ENCODE measurements around the gene CAPN2.

Gene CAPN2

DNA sequence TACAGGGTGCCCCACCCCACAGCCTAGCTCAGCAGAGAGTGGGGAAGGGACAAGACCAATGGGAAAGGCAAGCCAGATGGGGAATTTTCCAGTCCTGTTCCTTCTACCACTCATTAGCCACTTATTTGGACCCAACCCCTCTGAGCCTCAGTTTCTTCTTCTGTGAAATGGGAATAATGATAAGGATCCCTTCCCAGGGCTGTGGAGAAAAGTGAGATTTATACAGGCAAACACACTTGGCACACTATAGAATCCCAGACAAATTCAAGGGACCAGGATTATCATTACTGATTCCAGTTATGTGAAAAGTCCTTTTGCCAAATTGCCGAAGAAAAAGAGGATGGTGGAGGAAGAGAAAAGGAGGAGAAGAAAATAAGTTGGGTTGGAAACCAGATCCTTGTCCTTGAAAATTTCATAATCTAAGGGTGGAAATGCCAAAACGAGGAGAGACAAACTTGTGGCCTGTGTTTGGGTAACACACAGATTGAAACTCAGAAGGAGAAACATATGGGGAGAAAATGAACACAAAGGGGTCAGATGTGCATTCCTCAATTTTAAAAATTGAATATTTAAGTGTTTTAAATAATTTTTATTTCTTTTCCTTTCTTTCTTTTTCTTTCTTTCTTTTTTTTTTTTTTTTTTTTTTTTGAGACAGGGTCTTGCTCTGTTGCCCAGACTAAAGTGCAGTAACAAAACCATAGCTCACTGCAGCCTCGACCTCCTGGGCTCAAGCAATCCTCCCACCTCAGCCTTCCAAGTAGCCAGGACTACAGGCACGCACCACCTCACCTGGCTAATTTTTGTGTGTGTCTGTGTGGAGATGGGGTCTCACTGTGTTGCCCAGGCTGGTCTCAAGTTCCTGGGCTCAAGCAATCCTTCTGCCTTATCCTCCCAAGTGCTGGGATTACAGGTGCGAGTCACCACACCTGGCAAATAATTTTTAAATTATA, 9.6 kb downstream of the CAPN2 start:
- Histone ChIP-seq H3K27me3 (ENCODE audit: low read depth, low read length) (no peaks in the 10 kb centered on the region), H3K4me3 (ENCODE audit: low read depth in 1 of 2, low read length in 2 of 2) (no peak overlapping the region), H3K9me3 (ENCODE audit: control insufficient read depth in 1 of 2, low read length in 2 of 2) (no peaks in the 10 kb centered on the region), H3K36me3 (ENCODE audit: control insufficient read depth in 1 of 2, insufficient read depth in 2 of 2, low read length in 2 of 2) (peaks cover 35 to 47% of the 10 kb centered on the region in 2 donors), H3K4me1 (ENCODE audit: control insufficient read depth in 1 of 2, insufficient read depth in 2 of 2, low read length in 2 of 2) (peaks cover 14 to 31% of the 10 kb centered on the region in 2 donors), H3K27ac (ENCODE audit: low read length) (peak overlapping the region; percentile 78)

DNA sequence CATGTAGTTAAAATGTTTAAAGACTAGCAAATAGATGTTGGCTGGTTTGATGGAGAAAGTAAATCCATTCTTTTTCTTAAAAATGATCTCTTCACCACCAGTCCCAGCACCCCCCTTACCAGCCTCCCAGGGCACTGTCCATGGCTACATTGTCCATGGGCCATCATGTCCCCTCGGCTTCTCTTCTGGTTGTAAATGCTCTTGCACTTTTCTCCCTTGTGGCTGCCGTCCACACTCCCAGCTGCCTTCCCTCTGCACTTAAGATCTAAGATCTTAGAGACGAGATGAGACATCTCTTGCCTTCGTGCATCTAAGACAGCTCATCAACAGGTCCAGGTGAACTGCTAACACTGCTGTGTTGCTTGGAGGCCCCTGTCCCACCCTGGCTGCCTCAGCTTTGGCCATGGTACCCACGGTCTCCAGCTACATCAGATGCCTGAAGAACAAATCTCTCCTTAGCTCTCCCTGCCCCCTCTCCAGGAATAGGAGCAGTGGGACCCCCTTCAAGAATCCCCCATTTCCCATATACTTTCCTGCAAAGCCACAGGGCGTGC, 11.1 kb downstream of the CAPN2 start:
- no peak overlapping the region for H3K4me3 ChIP-seq (ENCODE audit: low read depth in 1 of 2, low read length in 2 of 2)
- no peak overlapping the region for H3K27ac ChIP-seq (ENCODE audit: low read length)
- H3K36me3 ChIP-seq (ENCODE audit: control insufficient read depth in 1 of 2, insufficient read depth in 2 of 2, low read length in 2 of 2): peaks cover 25 to 35% of the 10 kb centered on the region in 2 donors
- no peaks in the 10 kb centered on the region for H3K9me3 ChIP-seq (ENCODE audit: control insufficient read depth in 1 of 2, low read length in 2 of 2)
- peaks cover 22 to 33% of the 10 kb centered on the region in 2 donors for H3K4me1 ChIP-seq (ENCODE audit: control insufficient read depth in 1 of 2, insufficient read depth in 2 of 2, low read length in 2 of 2)
- no peaks in the 10 kb centered on the region for H3K27me3 ChIP-seq (ENCODE audit: low read depth, low read length)

DNA sequence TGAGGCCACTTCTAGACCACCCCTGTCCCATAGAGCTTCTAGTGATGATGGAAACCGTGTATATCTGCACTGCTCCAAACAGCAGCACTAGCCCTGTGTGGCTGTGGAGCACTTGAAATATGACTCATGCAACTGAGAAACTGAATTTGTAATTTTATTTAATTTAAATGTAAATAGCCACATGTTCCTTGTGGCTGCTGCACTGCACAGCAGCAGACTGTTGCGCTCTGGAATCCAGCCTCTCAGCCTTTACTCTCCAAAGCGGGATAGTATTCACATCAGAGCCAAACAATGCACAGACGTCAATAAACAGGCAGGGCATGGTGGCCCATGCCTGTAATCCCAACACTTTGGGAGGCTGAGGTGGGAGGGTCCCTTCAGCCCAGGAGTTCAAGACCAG, 12.0 kb downstream of the CAPN2 start:
- peaks cover 22 to 29% of the 10 kb centered on the region in 2 donors for H3K36me3 ChIP-seq (ENCODE audit: control insufficient read depth in 1 of 2, insufficient read depth in 2 of 2, low read length in 2 of 2)
- no peaks in the 10 kb centered on the region for H3K27me3 ChIP-seq (ENCODE audit: low read depth, low read length)
- H3K4me1 ChIP-seq (ENCODE audit: control insufficient read depth in 1 of 2, insufficient read depth in 2 of 2, low read length in 2 of 2): peaks cover 22 to 33% of the 10 kb centered on the region in 2 donors
- H3K4me3 ChIP-seq (ENCODE audit: low read depth in 1 of 2, low read length in 2 of 2): no peak overlapping the region
- no peak overlapping the region for H3K27ac ChIP-seq (ENCODE audit: low read length)
- H3K9me3 ChIP-seq (ENCODE audit: control insufficient read depth in 1 of 2, low read length in 2 of 2): no peaks in the 10 kb centered on the region

DNA sequence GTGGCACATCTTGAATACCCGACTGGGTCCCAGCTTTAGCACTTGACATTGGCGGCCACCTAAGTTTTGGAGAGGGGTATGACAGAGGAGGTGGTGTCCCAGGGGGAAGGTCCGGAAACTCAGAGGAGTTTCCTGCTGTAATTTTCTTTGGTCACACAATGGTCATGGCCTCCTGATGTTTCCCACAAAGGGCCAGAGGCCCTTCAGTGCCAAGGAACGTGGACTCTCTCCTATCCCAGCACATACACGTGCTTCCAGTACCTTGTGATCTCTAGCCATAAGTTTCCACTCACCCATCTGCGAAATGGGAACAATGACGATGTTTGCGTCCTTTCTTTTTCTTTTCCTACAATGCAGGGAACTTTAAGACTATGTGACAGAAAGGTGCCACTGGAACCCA, 13.2 kb downstream of the CAPN2 start:
- Histone ChIP-seq H3K36me3 (ENCODE audit: control insufficient read depth in 1 of 2, insufficient read depth in 2 of 2, low read length in 2 of 2) (peaks cover 20 to 22% of the 10 kb centered on the region in 2 donors), H3K4me3 (ENCODE audit: low read depth in 1 of 2, low read length in 2 of 2) (no peak overlapping the region), H3K4me1 (ENCODE audit: control insufficient read depth in 1 of 2, insufficient read depth in 2 of 2, low read length in 2 of 2) (peaks cover 24 to 33% of the 10 kb centered on the region in 2 donors), H3K9me3 (ENCODE audit: control insufficient read depth in 1 of 2, low read length in 2 of 2) (no peaks in the 10 kb centered on the region), H3K27ac (ENCODE audit: low read length) (peak overlapping the region; percentile 83), H3K27me3 (ENCODE audit: low read depth, low read length) (no peaks in the 10 kb centered on the region)

DNA sequence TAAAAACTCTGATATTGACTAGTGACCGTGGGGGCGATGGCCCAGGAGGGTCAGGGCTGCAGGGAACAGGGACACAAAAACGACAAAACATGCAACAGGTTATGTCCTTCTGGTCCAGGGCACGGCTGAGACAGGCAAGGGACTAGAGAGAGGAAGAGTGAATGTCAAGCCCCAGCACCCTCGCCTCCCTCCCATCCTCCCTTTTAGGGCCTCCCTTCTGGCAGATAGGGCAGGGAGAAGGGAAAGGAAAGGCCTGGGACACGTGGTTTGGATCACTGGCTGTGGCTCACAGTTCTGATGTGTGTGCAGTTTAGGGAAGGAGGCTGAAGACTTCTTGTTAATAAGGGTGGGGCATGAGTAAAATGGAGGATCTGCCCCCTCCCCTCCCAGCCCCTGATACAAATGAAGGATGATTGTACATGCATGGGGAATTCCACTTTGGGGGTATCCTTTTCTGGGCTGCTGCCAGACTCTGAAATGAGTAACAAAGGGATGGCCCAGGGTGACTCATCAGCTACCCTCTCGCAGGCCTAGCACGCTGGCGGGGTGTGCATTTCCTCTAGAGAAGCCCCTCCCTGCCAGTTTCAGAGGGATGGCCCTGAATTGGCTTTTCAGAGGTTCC, 14.2 kb downstream of the CAPN2 start:
- Histone ChIP-seq H3K4me1 (ENCODE audit: control insufficient read depth in 1 of 2, insufficient read depth in 2 of 2, low read length in 2 of 2) (peaks cover 33% of the 10 kb centered on the region in 2 donors), H3K36me3 (ENCODE audit: control insufficient read depth in 1 of 2, insufficient read depth in 2 of 2, low read length in 2 of 2) (peaks cover 11 to 13% of the 10 kb centered on the region in 2 donors), H3K9me3 (ENCODE audit: control insufficient read depth in 1 of 2, low read length in 2 of 2) (no peaks in the 10 kb centered on the region), H3K27me3 (ENCODE audit: low read depth, low read length) (no peaks in the 10 kb centered on the region), H3K27ac (ENCODE audit: low read length) (peak overlapping the region; percentile 83), H3K4me3 (ENCODE audit: low read depth in 1 of 2, low read length in 2 of 2) (no peak overlapping the region)

DNA sequence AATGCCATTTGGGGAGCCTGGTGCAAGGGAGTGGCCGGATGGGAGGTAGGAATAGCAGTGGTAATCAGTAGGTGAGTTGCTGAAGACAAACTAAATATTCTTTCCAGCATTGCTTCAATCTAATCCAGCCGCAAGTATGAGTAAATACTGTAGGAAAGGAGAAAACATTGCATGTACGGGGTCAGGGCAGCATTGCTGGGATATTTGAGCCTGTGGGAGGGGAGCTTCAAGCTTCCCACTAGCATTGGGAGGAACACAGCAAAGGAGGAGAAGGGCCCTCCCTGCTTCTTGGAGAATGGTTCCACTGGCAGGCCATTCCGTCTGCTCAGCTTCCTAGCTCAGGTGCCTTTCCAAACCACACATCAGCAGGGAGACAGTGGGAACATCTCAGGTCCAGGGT, 15.2 kb downstream of the CAPN2 start:
- H3K27ac ChIP-seq (ENCODE audit: low read length): peak overlapping the region; percentile 24
- peaks cover 10 to 11% of the 10 kb centered on the region in 2 donors for H3K36me3 ChIP-seq (ENCODE audit: control insufficient read depth in 1 of 2, insufficient read depth in 2 of 2, low read length in 2 of 2)
- H3K9me3 ChIP-seq (ENCODE audit: control insufficient read depth in 1 of 2, low read length in 2 of 2): no peaks in the 10 kb centered on the region
- peaks cover 31 to 41% of the 10 kb centered on the region in 2 donors for H3K4me1 ChIP-seq (ENCODE audit: control insufficient read depth in 1 of 2, insufficient read depth in 2 of 2, low read length in 2 of 2)
- no peak overlapping the region for H3K4me3 ChIP-seq (ENCODE audit: low read depth in 1 of 2, low read length in 2 of 2)
- H3K27me3 ChIP-seq (ENCODE audit: low read depth, low read length): no peaks in the 10 kb centered on the region

DNA sequence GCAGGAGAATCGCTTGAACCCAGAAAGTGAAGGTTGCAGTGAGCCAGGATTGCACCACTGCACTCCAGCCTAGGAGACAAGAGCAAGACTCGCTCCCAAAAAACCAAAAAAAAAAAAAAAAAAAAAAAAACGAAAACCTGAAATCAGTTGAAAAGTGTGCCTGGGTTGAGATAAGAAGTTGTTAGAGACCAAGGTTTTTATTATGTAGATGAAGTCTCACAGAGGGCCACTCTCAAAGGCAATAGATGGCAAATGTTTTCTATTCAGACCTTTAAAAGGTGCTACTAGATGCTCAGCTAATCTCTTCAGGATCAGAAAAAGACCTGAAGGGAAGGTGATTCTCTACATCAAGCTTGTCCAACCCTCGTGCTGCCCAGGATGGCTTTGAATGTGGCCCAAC, 17.6 kb downstream of the CAPN2 start:
- no peak overlapping the region for H3K27ac ChIP-seq (ENCODE audit: low read length)

DNA sequence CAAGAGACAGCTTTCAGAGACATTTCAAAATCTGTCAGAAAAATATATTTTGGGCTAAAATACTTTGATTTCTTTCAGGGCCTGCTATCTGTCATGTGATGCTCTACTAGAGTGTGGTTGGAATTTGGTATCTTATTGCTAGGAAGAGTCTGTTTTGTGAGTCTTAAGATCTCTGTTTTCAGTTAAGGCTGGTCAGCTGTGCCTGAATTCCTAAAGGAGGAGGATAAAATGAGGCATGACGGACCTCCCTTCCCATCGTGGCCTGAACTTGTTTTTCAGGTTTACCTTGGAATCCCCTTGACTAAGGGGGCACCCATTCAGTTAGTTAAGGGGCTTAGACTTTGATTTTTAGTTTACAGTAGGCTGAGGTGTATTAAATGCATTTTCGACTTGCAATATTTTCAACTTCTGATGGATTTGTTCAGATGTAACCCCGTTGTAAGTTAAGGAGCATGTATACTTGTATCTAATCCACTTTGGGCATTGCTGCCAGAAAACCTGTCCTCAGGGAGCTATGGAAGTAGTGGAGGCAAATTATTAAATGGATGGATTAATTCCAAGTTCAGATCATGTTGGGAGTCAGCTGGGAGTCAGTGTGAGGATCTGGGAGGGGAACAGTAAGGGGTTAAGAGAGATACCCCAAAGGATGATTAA, 18.3 kb downstream of the CAPN2 start:
- no peaks in the 10 kb centered on the region for H3K27me3 ChIP-seq (ENCODE audit: low read depth, low read length)
- H3K4me3 ChIP-seq (ENCODE audit: low read depth in 1 of 2, low read length in 2 of 2): no peak overlapping the region
- peak overlapping the region; percentile 56 for H3K27ac ChIP-seq (ENCODE audit: low read length)
- peaks cover 43 to 60% of the 10 kb centered on the region in 2 donors for H3K4me1 ChIP-seq (ENCODE audit: control insufficient read depth in 1 of 2, insufficient read depth in 2 of 2, low read length in 2 of 2)
- H3K9me3 ChIP-seq (ENCODE audit: control insufficient read depth in 1 of 2, low read length in 2 of 2): no peaks in the 10 kb centered on the region
- peaks cover 0 to 4% of the 10 kb centered on the region in 2 donors for H3K36me3 ChIP-seq (ENCODE audit: control insufficient read depth in 1 of 2, insufficient read depth in 2 of 2, low read length in 2 of 2)

More for the DNA sequence above, 17.6 kb downstream of the CAPN2 start:
- H3K27me3 ChIP-seq (ENCODE audit: low read depth, low read length): no peaks in the 10 kb centered on the region
- H3K36me3 ChIP-seq (ENCODE audit: control insufficient read depth in 1 of 2, insufficient read depth in 2 of 2, low read length in 2 of 2): peaks cover 1 to 5% of the 10 kb centered on the region in 2 donors
- H3K4me1 ChIP-seq (ENCODE audit: control insufficient read depth in 1 of 2, insufficient read depth in 2 of 2, low read length in 2 of 2): peaks cover 43 to 61% of the 10 kb centered on the region in 2 donors
- H3K9me3 ChIP-seq (ENCODE audit: control insufficient read depth in 1 of 2, low read length in 2 of 2): no peaks in the 10 kb centered on the region
- no peak overlapping the region for H3K4me3 ChIP-seq (ENCODE audit: low read depth in 1 of 2, low read length in 2 of 2)

DNA sequence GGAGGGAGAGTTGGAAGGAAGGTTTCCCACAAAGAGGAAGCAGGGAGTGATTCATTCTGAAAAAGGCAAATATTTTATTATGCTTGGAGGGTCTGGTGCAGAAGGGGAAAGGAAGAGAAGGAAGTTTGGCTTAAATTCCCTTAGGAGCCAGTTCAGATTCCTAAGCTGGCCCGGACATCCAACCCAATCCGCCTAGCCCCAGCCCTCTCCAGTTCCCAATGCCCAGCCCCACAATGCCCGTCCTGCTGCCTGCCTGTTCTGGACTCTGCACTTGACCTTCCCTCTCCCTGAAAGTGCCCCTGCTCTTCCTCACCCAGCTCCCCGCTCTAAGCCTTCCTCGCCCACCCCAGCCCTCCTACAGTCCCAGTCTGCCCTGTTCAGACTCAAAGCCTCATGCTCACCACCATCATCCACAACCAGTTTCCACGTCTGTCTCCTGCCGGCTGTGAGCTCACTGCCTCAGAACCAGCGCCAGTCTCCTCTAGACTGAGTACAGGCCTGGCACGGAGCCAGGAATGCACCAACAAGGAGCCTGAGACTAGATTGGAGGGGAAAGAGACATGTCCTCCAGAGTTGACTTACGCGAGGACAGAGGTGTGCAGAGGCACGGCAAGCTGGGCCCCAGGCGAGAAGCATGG, 18.9 kb downstream of the CAPN2 start:
- H3K36me3 ChIP-seq (ENCODE audit: control insufficient read depth in 1 of 2, insufficient read depth in 2 of 2, low read length in 2 of 2): peaks cover 0 to 2% of the 10 kb centered on the region in 2 donors
- H3K27me3 ChIP-seq (ENCODE audit: low read depth, low read length): no peaks in the 10 kb centered on the region
- H3K4me1 ChIP-seq (ENCODE audit: control insufficient read depth in 1 of 2, insufficient read depth in 2 of 2, low read length in 2 of 2): peaks cover 36 to 54% of the 10 kb centered on the region in 2 donors
- no peaks in the 10 kb centered on the region for H3K9me3 ChIP-seq (ENCODE audit: control insufficient read depth in 1 of 2, low read length in 2 of 2)
- no peak overlapping the region for H3K4me3 ChIP-seq (ENCODE audit: low read depth in 1 of 2, low read length in 2 of 2)
- peak overlapping the region; percentile 56 for H3K27ac ChIP-seq (ENCODE audit: low read length)

DNA sequence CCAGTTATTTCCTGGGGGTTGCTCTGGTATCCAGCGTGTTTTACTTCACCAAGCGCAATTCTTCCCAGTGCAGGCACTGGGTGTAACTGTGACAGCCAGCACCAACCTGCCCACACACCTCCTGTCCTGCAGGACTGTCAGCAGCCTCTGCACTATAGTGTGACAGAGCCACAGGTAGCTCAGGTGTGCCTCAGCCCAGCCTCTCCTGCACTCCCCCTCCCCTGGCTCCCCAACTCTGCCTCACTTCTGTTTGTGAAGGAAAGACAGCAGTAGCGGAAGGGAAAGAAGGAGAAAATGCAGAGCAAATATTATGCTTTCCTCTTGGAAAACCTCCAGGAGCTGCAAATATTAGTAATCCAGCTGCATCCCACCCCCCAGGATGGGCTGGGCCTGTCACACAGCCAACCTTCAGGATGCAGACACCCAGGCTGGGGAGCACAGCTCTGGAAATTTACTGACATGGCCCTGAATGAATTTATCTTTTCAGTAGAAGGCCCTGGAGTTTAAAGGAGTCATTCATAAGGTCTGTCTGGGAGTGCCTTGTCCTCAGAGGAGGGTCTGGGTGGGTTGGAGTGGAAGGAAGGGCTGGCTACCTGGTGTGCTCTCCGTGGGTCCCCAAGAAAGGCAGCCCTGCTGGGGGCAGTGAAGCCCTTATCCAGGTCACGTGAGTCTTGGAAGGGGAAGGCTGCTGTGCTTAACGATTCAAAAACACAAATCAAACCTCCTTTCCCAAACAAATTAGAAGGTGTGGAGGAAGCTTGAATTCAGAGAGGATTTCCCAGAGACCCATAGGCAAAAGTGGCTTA, 20.9 kb downstream of the CAPN2 start:
- Histone ChIP-seq H3K4me3 (ENCODE audit: low read depth in 1 of 2, low read length in 2 of 2) (no peak overlapping the region), H3K27me3 (ENCODE audit: low read depth, low read length) (no peaks in the 10 kb centered on the region), H3K27ac (ENCODE audit: low read length) (peak overlapping the region; percentile 65), H3K4me1 (ENCODE audit: control insufficient read depth in 1 of 2, insufficient read depth in 2 of 2, low read length in 2 of 2) (peaks cover 23 to 45% of the 10 kb centered on the region in 2 donors), H3K9me3 (ENCODE audit: control insufficient read depth in 1 of 2, low read length in 2 of 2) (no peaks in the 10 kb centered on the region), H3K36me3 (ENCODE audit: control insufficient read depth in 1 of 2, insufficient read depth in 2 of 2, low read length in 2 of 2) (peaks cover 0 to 2% of the 10 kb centered on the region in 2 donors)

All from muscle layer of duodenum (tissue), 2 donors.